HG02884 (cell line): ENCODE measurements around the gene VPS37B.

Source experiments
- ATAC-seq: cut with Tn5 transposase; IDR thresholded peaks from one replicate; pipeline ENCODE4 v1.9.1; 2021; ENCODE audit warnings: mild to moderate bottlenecking, moderate library complexity; ENCODE audit not compliant: unreplicated experiment

The VPS37B gene

DNA sequence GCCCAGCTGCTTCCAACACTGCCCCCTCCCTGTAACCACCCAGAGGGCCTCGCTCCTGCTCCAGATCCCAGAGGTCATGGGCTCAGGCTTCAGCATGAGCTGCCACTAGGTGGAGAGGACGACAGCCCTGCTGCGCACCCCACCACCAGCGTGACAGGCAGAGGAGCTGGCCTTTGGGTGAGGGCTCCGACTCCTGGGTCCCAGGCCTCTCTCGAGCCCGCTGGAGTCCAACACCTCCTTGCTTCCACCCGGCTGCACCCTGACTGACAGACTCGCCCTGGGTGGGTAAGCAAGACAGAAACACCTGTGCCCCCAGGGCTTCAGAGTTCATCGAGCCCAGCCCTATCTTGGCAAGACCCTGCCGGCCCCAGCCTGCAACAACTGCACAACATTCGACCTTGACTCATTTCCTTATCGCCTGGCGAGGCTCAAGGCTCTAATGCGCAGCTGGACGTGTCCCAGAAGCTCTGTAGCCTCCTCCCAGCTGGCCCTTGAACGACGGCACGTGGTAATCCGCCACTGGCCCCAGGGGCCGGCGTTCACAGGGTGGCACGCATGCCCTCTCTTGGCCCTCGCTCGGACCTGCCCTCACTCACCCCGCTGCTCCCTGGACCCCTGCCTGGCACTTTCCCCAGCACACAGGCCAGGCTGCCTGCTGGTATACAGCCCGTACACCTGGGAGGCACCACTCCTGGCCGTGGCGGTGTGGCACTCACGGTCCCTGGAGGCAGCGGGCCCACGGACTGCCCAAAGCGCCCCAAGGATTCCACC is 28.0 kb downstream of the VPS37B start:
- no peak for ATAC-seq

DNA sequence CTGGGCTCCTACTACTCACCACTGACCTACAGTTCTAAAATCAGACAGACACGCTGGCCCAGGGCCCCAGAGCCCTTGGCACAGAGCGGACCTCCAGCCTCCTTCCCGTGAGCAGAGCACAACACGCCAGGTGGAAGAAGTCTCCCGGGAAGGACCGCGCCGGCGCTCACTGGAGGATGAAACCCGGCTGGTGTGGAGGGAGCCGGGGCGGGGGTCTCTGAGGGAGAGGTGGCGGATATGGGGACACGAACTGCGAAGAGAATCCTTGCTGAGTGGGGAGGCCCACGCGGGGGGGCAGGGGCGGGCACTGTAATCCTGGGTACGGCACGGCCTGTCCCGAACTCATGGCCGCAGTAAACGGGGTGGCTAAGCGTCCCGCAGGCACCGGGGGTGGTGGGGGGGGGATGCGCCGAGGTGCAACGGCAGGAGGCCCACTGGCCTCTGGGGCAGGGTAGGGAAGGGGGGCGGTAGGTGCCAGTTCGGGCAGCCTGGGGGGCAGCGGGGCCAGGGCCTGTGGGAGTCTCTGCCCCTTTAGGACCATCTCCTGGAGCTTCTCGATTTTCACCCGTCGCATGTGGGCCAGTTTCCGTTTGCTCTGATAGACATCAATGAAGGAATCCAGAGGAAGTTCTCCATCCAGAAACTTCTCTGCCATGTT is 28.8 kb downstream of the VPS37B start:
- ATAC-seq, result no peak

DNA sequence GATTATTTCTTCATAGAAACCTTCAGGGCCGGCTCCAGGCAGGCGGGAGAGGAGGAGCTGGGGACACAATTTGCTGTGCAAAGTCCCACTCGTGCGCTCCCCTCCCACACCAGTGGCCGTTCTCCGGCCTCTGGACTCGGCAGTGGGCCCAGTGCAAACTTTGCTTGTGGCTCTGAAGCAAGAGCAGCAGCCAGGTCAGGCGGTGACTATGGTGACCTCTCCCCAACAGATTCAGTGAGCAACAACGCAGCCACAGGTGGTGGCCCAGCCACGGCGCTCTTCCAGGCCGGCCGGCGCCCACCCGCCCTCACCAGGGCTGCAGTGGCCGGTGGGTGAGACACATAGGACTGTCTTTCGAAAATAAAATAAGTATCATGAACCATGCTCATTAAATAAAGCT is 29.5 kb downstream of the VPS37B start:
- no peak for ATAC-seq

DNA sequence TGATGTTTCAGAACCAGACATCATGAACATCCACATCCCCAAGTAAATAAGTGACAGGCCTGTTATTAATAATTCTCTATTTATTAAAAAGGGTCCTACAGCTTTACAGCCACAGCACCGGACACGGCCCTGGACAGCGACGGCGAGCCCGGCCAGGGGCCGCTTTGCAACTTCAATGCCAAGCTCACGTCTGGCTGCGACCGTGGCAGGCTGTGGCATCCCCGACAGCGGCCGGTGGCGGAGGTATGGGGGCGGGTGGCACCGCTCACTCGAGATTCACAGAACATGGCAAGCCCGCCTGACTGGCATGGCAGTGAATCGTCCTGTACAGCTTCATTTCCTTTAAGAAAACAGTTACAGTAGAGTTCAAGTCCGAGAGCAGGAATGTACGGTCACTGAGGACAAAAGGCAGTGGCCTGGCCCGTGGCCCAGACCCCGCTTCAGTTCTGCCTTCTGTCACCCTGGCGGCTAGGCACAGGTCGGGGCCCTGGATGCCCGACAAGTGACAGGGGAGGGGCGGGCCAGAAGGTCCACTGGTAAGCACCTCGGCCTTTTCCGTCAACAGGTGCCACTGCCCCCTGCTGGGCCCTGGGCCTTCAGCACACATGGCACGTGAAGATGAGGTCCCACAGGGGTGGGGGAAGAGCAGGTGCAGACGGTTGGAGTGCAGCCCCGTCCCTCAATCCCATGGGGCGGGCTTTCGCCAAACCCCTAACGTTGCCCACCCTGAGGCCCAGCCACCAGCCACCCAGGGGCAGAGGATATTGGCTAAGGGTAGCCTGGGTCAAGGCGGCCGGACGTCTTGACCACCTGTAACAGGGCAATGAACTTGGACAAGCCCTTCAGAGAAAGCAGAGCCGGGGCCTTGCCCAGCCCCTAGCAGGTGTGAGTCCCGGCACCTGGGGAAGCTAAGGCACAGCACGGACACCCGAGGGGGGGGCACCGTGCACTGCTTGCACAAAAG is 30.4 kb downstream of the VPS37B start:
- ATAC-seq, result no peak

DNA sequence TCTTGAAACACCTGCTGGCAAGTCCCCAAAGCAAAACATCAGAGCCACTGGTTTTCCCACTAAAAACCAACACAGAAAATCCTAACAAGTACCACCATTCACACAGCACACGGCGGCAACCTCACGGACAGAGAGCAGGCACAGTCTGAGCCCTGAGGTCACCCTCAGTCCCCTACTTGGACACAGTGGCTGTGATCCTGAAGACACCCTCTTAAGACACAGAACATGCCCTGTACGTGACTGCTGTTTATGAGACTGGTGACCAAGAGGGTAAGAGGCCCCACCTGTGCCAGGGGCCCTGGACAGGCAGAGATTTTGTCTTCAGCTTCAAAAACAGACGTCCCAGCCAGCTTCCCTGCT is 31.1 kb downstream of the VPS37B start:
- no peak for ATAC-seq

DNA sequence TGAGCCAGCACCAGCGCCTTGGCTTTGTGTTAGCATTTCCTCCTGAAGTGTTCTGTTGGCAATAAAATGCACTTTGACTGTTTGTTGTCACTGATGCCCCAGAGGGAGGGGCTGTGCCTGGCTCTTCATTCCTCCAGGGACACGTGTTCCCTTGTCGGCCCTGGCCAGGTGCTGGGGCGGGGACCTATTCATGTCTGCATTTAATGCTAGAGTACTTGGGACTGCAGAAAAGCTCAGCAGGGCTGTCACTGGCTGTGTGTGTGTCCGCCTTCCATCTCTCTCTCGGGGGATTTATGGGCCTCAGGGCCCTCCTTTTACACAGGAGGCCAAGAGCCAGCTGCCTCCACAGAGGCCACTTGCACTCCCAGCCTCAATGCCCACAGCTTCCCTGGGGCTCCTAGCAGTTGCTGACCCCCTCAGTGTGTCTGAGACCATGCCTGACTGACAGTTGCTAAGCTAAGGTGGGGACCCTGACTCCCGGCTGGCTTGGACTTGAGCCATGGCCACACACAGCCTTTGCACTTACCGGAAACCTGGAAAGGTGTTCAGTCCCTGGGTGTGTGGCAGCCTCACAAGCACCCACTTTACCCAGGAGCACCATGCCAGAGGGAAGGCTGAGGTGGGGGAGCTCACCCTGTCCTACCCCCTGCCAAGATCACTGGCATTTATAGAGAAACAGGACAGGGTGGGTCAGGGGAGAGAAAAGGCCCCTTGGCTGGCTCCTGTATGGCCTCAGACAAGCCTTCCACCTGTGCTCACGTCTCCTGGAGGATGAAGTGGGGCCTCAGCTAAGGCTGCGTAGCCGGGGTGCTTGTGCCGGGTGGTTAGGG is 32.8 kb downstream of the VPS37B start:
- ATAC-seq, result no peak

DNA sequence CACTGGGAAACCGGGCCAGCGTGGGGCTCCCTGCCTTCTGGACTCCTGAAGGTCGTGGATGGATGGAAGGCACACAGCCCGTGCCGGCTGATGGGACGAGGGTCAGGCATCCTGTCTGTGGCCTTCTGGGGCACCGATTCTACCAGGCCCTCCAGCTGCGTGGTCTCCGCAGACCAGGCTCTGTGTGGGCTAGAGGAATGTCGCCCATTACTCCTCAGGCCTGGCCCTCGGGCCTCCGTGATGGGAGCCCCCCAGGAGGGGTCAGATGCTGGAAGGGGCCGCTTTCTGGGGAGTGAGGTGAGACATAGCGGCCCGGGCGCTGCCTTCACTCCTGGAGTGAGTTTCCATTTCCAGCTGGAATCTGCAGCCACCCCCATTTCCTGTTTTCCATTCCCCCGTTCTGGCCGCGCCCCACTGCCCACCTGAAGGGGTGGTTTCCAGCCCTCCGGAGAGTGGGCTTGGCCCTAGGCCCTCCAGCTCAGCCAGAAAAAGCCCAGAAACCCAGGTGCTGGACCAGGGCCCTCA is 33.8 kb downstream of the VPS37B start:
- ATAC-seq, result no peak

DNA sequence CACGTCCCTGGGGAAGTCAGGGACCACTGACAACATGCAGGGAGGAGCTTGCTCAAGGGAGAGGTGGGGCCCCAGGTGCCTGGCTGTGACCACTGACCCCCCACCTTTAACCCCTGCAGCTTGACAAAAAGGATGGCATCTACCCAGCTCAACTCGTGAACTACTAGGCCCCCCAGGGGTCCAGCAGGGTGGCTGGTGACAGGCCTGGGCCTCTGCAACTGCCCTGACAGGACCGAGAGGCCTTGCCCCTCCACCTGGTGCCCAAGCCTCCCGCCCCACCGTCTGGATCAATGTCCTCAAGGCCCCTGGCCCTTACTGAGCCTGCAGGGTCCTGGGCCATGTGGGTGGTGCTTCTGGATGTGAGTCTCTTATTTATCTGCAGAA is 34.3 kb downstream of the VPS37B start:
- no peak for ATAC-seq

DNA sequence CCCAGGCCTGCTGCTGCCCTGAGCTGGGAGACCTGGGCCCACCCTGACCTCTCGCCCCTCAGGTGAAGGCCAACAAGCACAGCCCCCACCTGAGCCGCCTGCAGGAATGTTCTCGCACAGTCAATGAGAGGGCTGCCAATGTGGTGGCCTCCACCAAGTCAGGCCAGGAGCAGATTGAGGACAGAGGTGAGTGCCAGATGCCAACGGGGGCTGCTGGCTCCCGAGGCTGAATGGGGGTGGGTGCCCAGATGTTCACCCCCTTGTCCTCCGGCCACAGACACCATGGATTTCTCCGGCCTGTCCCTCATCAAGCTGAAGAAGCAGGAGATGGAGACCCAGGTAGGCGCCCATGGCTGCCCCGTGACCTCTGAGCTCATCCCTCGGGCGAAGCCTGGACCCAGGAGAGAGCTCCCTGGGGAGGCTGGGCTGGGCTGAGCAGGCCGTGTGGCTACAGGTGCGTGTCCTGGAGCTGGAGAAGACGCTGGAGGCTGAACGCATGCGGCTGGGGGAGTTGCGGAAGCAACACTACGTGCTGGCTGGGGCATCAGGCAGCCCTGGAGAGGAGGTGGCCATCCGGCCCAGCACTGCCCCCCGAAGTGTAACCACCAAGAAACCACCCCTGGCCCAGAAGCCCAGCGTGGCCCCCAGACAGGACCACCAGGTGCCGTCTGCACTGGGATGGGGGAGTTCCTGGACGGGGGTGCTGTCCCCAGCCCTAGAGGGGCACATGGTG is 34.9 kb downstream of the VPS37B start:
- ATAC-seq, result no peak

DNA sequence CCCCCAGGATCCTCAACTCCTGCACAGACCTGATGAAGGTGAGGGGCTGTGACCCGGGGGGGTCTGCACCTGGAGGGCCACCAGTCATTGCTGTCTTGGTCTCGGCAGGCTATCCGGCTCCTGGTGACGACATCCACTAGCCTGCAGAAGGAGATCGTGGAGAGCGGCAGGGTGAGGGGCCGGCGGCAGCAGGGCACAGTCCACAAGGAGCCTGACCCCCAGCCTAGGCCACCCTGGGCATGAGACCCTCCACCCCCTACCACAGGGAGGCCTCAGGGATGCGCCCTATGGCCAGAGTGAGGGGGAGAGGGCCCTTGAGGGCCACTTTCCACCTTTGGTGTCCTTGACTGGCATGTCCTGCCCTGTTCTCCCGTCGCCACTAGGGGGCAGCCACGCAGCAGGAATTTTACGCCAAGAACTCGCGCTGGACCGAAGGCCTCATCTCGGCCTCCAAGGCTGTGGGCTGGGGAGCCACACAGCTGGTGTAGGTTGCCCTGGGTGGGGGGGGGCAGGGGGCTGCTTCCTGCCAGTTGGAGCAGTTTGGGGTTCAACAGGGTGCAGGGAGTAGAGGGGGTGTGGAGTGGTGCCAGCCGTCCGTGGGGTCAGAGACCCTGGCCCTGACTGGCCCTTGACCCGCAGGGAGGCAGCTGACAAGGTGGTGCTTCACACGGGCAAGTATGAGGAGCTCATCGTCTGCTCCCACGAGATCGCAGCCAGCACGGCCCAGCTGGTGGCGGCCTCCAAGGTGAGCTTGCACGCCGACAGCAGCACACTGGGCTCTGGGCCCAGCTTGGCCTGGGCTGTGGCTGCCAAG is 35.7 kb downstream of the VPS37B start:
- no peak for ATAC-seq

DNA sequence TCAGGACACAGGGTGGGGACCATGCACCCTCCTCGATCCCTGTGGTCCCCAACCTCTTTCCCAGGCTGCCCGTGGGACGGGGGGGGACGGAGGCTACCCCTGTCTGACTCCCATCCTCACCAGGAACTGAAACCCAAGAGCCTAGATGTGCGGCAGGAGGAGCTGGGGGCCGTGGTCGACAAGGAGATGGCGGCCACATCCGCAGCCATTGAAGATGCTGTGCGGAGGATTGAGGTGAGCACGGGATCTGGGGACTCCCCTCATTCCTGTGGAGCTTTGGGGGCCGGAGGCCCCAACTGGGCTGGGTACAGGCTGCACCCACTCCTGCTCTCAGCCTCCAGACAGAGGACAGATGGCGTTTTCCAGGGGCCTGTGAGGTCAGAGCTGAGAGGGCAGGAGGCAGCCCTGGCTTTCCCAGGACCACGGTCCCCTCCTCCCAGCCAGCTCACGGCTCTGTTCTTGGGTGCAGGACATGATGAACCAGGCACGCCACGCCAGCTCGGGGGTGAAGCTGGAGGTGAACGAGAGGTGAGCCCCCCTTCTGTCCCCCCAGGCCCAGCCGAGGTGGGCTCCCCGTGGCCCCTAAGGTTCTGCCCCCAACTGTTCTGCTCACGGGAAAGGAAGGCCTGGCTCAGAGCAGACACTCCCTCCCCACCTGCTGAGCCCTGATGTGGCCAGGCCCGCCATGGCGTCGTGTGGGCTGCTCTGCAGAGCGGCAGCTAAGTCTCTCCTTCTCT is 36.5 kb downstream of the VPS37B start:
- ATAC-seq, result no peak

DNA sequence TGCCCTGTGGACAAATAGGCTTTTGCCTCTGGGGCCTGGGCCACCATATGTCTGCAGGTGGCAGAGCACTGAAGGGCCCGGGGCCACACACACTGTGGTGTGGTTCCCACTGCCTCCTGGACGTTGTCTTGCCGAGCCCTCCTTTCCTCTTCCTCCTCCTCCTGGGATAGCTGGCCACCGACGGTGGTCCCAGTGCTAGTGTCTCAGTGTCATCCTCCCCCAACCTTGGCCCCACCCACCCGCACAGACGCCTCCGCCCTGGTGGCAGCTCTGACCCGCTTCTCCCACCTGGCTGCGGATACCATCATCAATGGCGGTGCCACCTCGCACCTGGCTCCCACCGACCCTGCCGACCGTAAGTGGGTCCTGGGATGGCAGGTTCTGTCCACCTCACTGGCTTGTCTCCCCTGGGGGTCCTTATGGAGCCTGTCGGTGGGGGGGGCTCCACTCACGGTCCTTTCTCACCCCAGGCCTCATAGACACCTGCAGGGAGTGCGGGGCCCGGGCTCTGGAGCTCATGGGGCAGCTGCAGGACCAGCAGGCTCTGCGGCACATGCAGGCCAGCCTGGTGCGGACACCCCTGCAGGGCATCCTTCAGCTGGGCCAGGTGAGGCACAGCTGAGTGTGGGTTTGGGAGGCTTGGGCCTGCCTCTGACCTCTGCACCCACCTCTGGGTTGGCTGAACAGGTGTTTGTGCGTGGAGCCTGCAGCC is 37.2 kb downstream of the VPS37B start:
- ATAC-seq, result no peak

DNA sequence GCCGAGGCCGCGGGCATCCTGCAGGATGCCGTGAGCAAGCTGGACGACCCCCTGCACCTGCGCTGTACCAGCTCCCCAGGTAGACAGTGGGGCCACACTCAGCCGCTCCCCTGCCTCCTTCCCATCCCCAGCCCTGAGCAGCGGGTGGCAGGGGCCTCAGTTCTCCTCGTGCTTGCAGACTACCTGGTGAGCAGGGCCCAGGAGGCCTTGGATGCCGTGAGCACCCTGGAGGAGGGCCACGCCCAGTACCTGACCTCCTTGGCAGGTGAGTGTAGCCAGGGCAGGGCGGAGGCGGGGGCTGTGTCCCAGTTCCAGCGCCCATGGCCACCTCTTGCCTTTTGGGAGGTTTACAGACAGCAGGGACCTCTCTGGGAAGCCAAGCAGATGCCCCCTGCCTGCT is 37.8 kb downstream of the VPS37B start:
- ATAC-seq, result no peak

DNA sequence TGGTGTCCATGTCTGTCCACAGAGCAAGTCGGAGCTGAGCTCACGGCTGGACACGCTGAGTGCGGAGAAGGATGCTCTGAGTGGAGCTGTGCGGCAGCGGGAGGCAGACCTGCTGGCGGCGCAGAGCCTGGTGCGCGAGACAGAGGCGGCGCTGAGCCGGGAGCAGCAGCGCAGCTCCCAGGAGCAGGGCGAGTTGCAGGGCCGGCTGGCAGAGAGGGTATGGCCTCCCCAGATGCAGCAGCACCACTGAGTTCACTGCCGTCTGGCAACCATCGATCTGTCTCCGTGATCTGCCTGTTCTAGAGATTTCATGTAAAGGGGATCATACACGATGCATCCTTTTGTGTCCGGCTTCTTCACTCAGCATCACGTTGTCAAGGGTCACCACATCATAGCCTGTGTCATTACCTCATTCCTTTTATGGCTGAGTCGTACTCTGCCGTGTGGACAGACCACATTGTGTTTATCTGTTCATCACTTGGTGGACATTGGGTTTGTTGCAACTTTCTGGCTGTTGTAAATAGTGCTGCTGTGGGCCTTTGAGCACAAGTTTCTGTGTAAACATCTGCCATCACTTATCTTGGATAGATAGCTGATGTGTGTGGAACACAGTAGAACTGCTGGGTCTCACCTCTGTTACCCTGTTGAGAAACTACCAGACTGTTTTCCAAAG is 38.8 kb downstream of the VPS37B start:
- no peak for ATAC-seq

DNA sequence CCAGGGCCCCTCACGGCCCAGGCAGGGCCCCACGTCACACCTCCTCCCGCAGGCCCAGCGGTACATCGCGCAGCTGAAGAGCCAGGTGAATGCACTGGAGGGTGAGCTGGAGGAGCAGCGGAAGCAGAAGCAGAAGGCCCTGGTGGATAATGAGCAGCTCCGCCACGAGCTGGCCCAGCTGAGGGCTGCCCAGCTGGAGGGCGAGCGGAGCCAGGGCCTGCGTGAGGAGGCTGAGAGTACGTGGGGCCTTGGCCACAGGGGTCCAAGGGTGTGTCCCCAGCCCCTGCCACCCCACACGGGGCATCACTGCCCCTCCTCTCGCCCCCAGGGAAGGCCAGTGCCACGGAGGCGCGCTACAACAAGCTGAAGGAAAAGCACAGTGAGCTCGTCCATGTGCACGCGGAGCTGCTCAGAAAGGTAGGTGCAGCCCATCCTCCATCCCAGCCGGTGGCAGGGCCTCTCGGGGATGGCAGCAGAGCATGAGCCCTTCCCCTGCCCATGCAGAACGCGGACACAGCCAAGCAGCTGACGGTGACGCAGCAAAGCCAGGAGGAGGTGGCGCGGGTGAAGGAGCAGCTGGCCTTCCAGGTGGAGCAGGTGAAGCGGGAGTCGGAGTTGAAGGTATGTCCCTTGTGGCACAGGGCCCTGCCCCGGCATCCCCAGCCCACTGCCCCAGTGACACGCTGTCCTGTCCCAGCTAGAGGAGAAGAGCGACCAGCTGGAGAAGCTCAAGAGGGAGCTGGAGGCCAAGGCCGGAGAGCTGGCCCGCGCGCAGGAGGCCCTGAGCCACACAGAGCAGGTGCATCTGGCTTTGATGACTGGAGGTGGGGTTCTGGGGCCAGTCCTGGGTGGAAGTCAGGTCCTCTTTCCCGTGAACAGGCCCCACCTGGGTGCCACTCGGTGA is 39.7 kb downstream of the VPS37B start:
- no peak for ATAC-seq
